Left lung (tissue), 10 donors: ENCODE data around the gene PTPRS. TPM values are rescaled to one million over a fixed set of nuclear protein-coding genes. Genes with fewer than 3 reads are reported as not detected.

Experiments used
- ATAC-seq: fragments of 200-7000 bp; cut with Tn5 transposase; one replicate; pipeline ENCODE4 v1.9.1; 2020; ENCODE audit warnings: moderate library complexity
- DNase-seq, 4 donors: peaks; one replicate each; pipeline ENCODE4 v3.0.0-alpha.2; 2013 to 2020
- H3K27ac ChIP-seq, 2 donors: fragments of 200-600 bp; sonication (generic) in 1 of 2; one replicate each; pipeline versions ENCODE4 v1.5.0 to v1.8.0; 2020 to 2021
- H3K27me3 ChIP-seq, 2 donors: fragments of 200-600 bp; sonication (generic) in 1 of 2; one replicate each; pipeline versions ENCODE4 v1.5.0 to v1.8.0; 2020 to 2021
- H3K36me3 ChIP-seq, 2 donors: fragments of 200-600 bp; sonication (generic) in 1 of 2; one replicate each; pipeline versions ENCODE4 v1.5.0 to v1.8.0; 2020 to 2021
- H3K4me1 ChIP-seq, 2 donors: fragments of 200-600 bp; one replicate each; pipeline ENCODE4 v1.8.0; 2021
- H3K4me3 ChIP-seq, 2 donors: fragments of 200-600 bp; sonication (generic) in 1 of 2; one replicate each; pipeline versions ENCODE4 v1.5.0 to v1.8.0; 2020 to 2021; ENCODE audit warnings: mild to moderate bottlenecking in 1 of 2
- H3K9me3 ChIP-seq, 2 donors: fragments of 200-600 bp; sonication (generic) in 1 of 2; one replicate each; pipeline versions ENCODE4 v1.5.0 to v1.8.0; 2020 to 2021
- intact Hi-C, 2 donors: fragments of 100-400 bp; cut with DNase I; formaldehyde crosslinking; loops; one replicate each; pipeline versions ENCODE4 v1.11.2 to v1.14.2; 2022
- polyA plus RNA-seq, 6 donors: library from polyadenylated mRNA; unstranded; fragments of 120-200 nt; gene quantifications; one replicate each; pipeline ENCODE4 v1.2.1, GENCODE V29; 2013; ENCODE audit not compliant: insufficient read length in 6 of 6
- total RNA-seq, 2 donors: library from RNA; stranded (reverse); fragmentation: NEBNext Ultra II Directional; extraction: Animal tissue kit (Norgen Biotek cat#: 25700); gene quantifications; one replicate each; pipeline ENCODE4 v1.2.1, GENCODE V29; 2021
- TF ChIP-seq, protein P1 (sequence below), 2 donors: fragments of 200-600 bp; sonication (generic) in 1 of 2; IDR thresholded peaks; one replicate each; pipeline versions ENCODE4 v1.5.0 to v1.8.0; 2021; ENCODE audit warnings: antibody characterized with exemption in 2 of 2
- donor health status: DM: no; HTN: yes; CAD: no.
- donor health status: DM: no; HTN: no; CAD: no.

Gene PTPRS
- total and polyA plus RNA-seq, 8 donors: 61.7 to 97.9 (median 75.3) TPM

DNA sequence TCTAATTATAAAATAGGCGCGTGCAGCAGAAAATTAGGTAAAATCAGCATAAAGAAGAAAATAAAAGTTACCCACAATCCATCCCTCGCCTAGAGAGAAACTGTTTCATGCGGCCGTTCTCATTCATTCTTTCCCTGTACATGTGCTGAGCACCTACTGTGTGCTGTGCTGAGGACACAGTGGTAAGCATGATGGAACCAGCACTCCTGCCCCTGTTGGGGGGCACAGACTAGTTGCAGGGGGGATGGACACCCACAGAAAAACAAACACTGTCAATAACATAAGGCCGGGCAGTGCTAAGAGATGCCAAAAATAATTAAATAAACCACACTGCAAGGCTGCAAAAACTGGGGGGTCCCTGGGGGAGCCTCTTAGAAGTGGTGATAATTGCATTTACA, 43.3 kb downstream of the PTPRS start:
- Histone ChIP-seq H3K4me3 (no peak overlapping the region), H3K27me3 (peaks cover 0 to 35% of the 10 kb centered on the region in 2 donors), H3K4me1 (peaks cover 1 to 12% of the 10 kb centered on the region in 2 donors), H3K36me3 (no peaks in the 10 kb centered on the region), H3K9me3 (no peaks in the 10 kb centered on the region), H3K27ac (no peak overlapping the region)
- ATAC-seq (no peak), DNase-seq (no peak)
- TF ChIP-seq, protein P1, sequence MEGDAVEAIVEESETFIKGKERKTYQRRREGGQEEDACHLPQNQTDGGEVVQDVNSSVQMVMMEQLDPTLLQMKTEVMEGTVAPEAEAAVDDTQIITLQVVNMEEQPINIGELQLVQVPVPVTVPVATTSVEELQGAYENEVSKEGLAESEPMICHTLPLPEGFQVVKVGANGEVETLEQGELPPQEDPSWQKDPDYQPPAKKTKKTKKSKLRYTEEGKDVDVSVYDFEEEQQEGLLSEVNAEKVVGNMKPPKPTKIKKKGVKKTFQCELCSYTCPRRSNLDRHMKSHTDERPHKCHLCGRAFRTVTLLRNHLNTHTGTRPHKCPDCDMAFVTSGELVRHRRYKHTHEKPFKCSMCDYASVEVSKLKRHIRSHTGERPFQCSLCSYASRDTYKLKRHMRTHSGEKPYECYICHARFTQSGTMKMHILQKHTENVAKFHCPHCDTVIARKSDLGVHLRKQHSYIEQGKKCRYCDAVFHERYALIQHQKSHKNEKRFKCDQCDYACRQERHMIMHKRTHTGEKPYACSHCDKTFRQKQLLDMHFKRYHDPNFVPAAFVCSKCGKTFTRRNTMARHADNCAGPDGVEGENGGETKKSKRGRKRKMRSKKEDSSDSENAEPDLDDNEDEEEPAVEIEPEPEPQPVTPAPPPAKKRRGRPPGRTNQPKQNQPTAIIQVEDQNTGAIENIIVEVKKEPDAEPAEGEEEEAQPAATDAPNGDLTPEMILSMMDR (IDR thresholded peaks at IDR 0.05): no peak
- intact Hi-C loops: no loop called here

DNA sequence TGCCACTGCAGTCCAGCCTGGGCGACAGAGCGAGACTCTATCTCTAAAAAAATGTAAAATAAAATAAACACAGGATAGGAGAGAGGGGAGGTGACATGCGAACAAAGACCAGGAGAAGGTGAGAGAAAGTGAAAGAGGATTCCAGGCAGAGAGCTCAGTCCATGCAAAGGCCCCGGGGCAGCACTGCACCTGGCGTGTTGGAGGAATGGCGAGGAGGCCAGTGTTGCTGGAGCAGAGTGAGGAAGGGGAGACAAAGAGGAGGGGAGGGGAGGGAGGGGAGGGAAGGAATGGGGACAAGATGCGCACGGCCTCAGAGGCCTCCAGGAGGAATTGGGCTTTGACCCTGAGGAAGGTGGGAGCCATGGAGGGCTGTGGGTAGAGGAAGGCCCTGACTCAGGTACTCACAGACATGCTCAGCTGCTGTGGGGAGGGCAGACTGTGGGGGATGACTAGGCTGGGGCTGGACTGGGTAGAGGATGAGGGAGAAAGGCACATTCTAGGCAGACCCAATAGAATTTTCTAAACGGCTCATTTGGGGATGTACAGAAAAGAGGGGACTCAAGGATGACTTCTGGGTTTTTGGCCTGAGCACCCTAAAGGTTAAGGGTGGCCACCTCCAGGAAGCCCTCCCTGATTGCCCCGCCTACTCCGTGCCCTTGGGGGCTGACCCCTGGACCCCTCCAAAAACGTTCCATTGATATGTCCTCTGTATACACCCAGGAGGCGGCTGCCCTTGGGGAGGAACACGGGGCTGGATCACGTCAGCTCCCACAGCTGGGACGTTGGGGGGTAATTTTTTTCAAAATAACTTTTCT, 43.9 kb downstream of the PTPRS start:
- DNase-seq: no peak
- H3K9me3 ChIP-seq: no peaks in the 10 kb centered on the region
- TF ChIP-seq, protein P1 (IDR thresholded peaks at IDR 0.05): no peak
- H3K4me1 ChIP-seq: peaks cover 5 to 18% of the 10 kb centered on the region in 2 donors
- H3K27ac ChIP-seq: no peak overlapping the region
- intact Hi-C loops: no loop called here
- H3K4me3 ChIP-seq: no peak overlapping the region
- ATAC-seq: no peak
- H3K27me3 ChIP-seq: peaks cover 0 to 41% of the 10 kb centered on the region in 2 donors
- no peaks in the 10 kb centered on the region for H3K36me3 ChIP-seq

DNA sequence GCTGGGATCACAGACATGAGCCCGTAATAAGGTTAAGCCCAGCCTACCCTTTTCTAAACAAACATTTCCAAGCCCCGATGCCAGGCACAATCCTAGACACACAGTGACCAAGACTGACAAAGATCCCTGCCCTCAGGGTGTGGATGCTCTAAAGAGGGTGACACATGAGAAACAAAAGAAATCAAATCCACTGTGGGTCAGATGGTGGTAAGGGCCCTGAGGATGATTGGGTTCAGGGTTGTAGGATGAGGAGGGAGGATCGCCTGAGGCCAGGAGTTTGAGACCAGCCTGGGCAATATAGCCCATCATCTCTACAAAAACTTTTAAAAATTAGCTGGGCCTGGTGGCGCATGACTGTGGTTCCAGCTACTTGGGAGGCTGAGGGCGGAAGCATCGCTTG, 44.6 kb downstream of the PTPRS start:
- Histone ChIP-seq H3K27me3 (peaks cover 0 to 48% of the 10 kb centered on the region in 2 donors), H3K27ac (no peak overlapping the region), H3K9me3 (no peaks in the 10 kb centered on the region), H3K4me3 (no peak overlapping the region), H3K36me3 (no peaks in the 10 kb centered on the region), H3K4me1 (peaks cover 5 to 18% of the 10 kb centered on the region in 2 donors)
- intact Hi-C loops: no loop called here
- DNase-seq (no peak), ATAC-seq (no peak)
- TF ChIP-seq, protein P1 (IDR thresholded peaks at IDR 0.05): no peak

DNA sequence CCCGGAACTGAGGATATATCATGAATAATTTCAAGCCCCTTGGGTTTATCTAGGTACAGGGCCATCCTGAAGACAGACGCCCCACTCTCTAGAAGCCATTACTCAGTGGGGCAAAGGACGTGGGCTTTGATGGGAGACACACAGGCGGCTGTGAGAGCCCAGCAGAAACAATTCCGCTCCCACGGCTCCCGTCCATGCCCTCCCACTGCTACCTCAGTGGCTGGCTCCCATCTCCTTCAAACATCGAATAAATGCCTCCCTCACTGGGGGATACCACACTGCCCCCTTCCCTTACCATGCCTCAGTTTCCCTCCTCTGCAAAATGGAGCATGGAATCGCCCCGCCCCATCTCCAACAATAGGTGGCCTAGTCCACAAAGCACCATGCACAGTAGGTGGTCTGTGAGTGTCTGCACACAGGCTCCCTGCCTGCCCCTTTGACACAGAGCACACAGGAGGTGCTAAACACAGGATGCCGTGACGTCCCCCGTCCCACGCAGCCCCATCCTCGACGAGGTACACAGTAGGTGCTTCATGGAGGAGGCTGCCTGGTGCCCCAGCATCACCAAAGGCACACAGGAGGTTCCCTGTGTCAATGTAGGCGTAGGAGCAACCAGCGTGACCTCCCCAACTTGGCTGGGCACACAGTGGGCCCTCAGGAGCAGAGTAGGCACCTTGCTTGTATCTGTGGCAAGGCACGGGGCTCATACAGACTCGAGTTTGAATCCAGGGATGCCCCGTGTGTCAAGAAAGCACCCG, 46.0 kb downstream of the PTPRS start:
- ATAC-seq (no peak), DNase-seq (no peak)
- no peaks in the 10 kb centered on the region for H3K9me3 ChIP-seq
- H3K27ac ChIP-seq: no peak overlapping the region
- H3K4me1 ChIP-seq: peaks cover 5 to 18% of the 10 kb centered on the region in 2 donors
- peaks cover 0 to 62% of the 10 kb centered on the region in 2 donors for H3K27me3 ChIP-seq
- H3K4me3 ChIP-seq: no peak overlapping the region
- H3K36me3 ChIP-seq: no peaks in the 10 kb centered on the region
- TF ChIP-seq, protein P1 (IDR thresholded peaks at IDR 0.05): no peak
- intact Hi-C loops: no loop called here
